ENCODE results near the gene CCDC92B. TPM values are rescaled to one million over a fixed set of nuclear protein-coding genes. Genes with fewer than 3 reads are reported as not detected.

The CCDC92B gene
- total and polyA plus RNA-seq, 2 of the 13 experiments (the other 11 are each of a cell fraction or from before 2014, with no cell fraction given), result not detected

GRCh38 chr17:2776589-2777241 lies 27.3 kb upstream of the CCDC92B start (continued):
- TF ChIP-seq, protein P1, sequence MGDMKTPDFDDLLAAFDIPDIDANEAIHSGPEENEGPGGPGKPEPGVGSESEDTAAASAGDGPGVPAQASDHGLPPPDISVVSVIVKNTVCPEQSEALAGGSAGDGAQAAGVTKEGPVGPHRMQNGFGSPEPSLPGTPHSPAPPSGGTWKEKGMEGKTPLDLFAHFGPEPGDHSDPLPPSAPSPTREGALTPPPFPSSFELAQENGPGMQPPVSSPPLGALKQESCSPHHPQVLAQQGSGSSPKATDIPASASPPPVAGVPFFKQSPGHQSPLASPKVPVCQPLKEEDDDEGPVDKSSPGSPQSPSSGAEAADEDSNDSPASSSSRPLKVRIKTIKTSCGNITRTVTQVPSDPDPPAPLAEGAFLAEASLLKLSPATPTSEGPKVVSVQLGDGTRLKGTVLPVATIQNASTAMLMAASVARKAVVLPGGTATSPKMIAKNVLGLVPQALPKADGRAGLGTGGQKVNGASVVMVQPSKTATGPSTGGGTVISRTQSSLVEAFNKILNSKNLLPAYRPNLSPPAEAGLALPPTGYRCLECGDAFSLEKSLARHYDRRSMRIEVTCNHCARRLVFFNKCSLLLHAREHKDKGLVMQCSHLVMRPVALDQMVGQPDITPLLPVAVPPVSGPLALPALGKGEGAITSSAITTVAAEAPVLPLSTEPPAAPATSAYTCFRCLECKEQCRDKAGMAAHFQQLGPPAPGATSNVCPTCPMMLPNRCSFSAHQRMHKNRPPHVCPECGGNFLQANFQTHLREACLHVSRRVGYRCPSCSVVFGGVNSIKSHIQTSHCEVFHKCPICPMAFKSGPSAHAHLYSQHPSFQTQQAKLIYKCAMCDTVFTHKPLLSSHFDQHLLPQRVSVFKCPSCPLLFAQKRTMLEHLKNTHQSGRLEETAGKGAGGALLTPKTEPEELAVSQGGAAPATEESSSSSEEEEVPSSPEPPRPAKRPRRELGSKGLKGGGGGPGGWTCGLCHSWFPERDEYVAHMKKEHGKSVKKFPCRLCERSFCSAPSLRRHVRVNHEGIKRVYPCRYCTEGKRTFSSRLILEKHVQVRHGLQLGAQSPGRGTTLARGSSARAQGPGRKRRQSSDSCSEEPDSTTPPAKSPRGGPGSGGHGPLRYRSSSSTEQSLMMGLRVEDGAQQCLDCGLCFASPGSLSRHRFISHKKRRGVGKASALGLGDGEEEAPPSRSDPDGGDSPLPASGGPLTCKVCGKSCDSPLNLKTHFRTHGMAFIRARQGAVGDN (CRISPR knock-in tag; IDR thresholded peaks at IDR 0.05), result peak; percentile 76
- TF ChIP-seq ARID2 (CRISPR knock-in tag; IDR thresholded peaks at IDR 0.05; ENCODE audit: borderline replicate concordance) (0 out of 2 replicates have a peak, but pooled peaks have one; percentile 46), HNF4A (CRISPR knock-in tag; IDR thresholded peaks at IDR 0.05) (peak; percentile 81), TOPORS (CRISPR knock-in tag; IDR thresholded peaks at IDR 0.05) (peak; percentile 88; the same call in 1 of the 2 replicates), ZNF777 (CRISPR knock-in tag; IDR thresholded peaks at IDR 0.05) (peak; percentile 81), ZNF263 (CRISPR knock-in tag; IDR thresholded peaks at IDR 0.05) (peak; percentile 93), ZNF629 (CRISPR knock-in tag; conservative IDR thresholded peaks at IDR 0.05) (no peak), POLR2A (IDR thresholded peaks at IDR 0.05; ENCODE audit: insufficient read depth in 1 of 2, low read depth in 2 of 2, low read length in 2 of 2) (peak in 1 of 2 experiments; percentile 79; a peak in 2 of 4 replicates), PHF8 (CRISPR knock-in tag; IDR thresholded peaks at IDR 0.05) (peak; percentile 35; the same call in 1 of the 2 replicates), TFDP1 (CRISPR knock-in tag; IDR thresholded peaks at IDR 0.05; ENCODE audit: borderline replicate concordance) (peak; percentile 32; the same call in 1 of the 2 replicates), FOXJ3 (CRISPR knock-in tag; IDR thresholded peaks at IDR 0.05; ENCODE audit: borderline replicate concordance) (no peak), ISX (CRISPR knock-in tag; conservative IDR thresholded peaks at IDR 0.05) (no peak), NPAS2 (CRISPR knock-in tag; IDR thresholded peaks at IDR 0.05; ENCODE audit: borderline replicate concordance) (no peak), KLF6 (CRISPR knock-in tag; IDR thresholded peaks at IDR 0.05) (peak; percentile 61; the same call in 1 of the 2 replicates)
- TF ChIP-seq, protein P2, sequence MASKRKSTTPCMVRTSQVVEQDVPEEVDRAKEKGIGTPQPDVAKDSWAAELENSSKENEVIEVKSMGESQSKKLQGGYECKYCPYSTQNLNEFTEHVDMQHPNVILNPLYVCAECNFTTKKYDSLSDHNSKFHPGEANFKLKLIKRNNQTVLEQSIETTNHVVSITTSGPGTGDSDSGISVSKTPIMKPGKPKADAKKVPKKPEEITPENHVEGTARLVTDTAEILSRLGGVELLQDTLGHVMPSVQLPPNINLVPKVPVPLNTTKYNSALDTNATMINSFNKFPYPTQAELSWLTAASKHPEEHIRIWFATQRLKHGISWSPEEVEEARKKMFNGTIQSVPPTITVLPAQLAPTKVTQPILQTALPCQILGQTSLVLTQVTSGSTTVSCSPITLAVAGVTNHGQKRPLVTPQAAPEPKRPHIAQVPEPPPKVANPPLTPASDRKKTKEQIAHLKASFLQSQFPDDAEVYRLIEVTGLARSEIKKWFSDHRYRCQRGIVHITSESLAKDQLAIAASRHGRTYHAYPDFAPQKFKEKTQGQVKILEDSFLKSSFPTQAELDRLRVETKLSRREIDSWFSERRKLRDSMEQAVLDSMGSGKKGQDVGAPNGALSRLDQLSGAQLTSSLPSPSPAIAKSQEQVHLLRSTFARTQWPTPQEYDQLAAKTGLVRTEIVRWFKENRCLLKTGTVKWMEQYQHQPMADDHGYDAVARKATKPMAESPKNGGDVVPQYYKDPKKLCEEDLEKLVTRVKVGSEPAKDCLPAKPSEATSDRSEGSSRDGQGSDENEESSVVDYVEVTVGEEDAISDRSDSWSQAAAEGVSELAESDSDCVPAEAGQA (IDR thresholded peaks at IDR 0.05; ENCODE audit: low read depth), result no peak
- TF ChIP-seq, protein P2 (CRISPR knock-in tag; IDR thresholded peaks at IDR 0.05; ENCODE audit: borderline replicate concordance), result no peak
